ENCODE data around the gene ANTXR2.
"Not testable (repeated sequence)": the region's sequence is repeated elsewhere in the genome, so short reads cannot be mapped to it uniquely, and the experiment has no call there.

The ANTXR2 gene

DNA sequence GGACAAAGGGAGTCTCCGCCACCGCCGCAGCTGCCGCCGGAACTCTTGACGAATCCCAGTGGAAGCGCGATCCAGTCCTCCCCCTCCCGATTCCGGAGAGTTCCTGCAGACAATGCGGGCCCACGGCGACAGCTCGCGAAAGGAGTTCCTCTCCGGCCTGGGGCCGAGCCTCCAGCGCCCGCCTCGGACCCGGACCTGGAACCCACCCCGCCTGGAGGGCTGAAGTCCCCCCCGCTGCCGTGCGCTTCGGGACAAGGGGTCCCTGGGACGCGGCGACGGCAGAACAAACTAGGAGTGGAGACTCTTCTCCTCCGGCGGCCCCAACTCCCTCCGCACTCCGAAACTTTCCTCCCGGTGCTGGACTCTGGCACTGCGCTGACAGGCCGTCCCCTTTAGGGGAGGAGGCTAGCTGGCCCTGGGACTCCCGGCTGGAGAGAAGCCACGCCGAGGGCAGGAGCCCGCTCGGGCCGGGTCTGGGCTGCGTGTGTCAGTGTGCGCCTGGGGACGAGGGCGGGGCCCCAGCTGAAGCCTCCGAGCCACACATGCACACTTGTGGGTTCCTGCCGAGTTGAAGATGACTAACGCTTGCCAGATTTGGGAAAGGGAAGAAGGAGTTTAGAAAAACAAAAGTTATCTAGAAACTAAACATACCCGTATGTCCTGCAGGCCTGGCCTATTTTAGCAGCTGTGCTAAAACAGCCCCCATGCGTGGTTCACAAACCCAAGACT, at the start of gene ANTXR2:
Gene ANTXR2 (minus strand): TSS at position 486 of the 729 bp plus-strand sequence. CDS start 669 bp downstream, outside the sequence.
- no peaks in the 10 kb centered on the region for H3K27me3 ChIP-seq (replicated peaks)
- H3K36me3 ChIP-seq (replicated peaks): peaks cover 16% of the 10 kb centered on the region
- peak within 1 kb of the TSS; percentile 93 for H3K27ac ChIP-seq
- H3K4me3 ChIP-seq (ENCODE audit: low read depth, low read length): peak within 1 kb of the TSS; percentile 89
- in situ Hi-C loops (cut with HindIII; ENCODE audit: low pct_ligation_motif_present, low sequenced_read_pairs): no loop called here
- peak; percentile 98 for DNase-seq
- TF ChIP-seq, protein P1, sequence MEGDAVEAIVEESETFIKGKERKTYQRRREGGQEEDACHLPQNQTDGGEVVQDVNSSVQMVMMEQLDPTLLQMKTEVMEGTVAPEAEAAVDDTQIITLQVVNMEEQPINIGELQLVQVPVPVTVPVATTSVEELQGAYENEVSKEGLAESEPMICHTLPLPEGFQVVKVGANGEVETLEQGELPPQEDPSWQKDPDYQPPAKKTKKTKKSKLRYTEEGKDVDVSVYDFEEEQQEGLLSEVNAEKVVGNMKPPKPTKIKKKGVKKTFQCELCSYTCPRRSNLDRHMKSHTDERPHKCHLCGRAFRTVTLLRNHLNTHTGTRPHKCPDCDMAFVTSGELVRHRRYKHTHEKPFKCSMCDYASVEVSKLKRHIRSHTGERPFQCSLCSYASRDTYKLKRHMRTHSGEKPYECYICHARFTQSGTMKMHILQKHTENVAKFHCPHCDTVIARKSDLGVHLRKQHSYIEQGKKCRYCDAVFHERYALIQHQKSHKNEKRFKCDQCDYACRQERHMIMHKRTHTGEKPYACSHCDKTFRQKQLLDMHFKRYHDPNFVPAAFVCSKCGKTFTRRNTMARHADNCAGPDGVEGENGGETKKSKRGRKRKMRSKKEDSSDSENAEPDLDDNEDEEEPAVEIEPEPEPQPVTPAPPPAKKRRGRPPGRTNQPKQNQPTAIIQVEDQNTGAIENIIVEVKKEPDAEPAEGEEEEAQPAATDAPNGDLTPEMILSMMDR (IDR thresholded peaks at IDR 0.05; ENCODE audit: low read depth, low read length, missing control alignments): no peak

DNA sequence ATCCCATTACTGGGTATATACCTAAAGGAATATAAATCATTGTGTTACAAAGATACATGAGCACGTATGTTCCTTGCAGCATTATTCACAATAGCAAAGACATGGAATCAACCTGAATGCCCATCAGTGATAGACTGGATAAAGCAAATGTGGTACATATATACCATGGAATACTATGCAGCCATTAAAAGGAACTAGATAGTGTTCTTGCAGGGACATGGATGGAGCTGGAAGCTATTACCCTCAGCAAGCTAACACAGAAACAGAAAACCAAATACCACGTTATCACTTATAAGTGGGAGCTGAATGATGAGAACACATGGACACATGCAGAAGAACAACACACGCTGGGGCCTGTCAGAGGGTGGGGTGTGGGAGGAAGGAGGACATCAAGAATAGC, 48.8 kb upstream of the ANTXR2 start:
- in situ Hi-C loops (cut with HindIII; ENCODE audit: low pct_ligation_motif_present, low sequenced_read_pairs); H3K27me3 ChIP-seq (replicated peaks); H3K36me3 ChIP-seq (replicated peaks); H3K27ac ChIP-seq; DNase-seq; H3K4me3 ChIP-seq (ENCODE audit: low read depth, low read length): not testable (repeated sequence)

DNA sequence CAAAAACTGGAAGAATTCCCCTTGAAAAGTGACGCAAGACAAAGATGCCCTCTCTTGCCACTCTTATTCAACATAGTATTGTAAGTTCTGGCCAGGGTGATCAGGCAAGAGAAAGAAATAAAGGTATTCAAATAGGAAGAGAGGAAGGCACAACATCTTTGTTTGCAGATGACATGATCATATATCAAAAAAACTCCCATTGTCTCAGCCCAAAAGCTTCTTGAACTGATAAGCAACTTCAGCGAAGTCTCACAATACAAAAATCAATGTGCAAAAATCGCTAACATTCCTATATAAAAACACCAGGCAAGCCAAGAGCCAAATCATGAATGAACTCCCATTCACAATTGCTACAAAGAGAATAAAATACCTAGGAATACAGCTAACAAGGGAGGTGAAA, 46.6 kb upstream of the ANTXR2 start:
- in situ Hi-C loops (cut with HindIII; ENCODE audit: low pct_ligation_motif_present, low sequenced_read_pairs); DNase-seq; H3K27ac ChIP-seq; H3K4me3 ChIP-seq (ENCODE audit: low read depth, low read length); H3K36me3 ChIP-seq (replicated peaks); H3K27me3 ChIP-seq (replicated peaks): not testable (repeated sequence)

DNA sequence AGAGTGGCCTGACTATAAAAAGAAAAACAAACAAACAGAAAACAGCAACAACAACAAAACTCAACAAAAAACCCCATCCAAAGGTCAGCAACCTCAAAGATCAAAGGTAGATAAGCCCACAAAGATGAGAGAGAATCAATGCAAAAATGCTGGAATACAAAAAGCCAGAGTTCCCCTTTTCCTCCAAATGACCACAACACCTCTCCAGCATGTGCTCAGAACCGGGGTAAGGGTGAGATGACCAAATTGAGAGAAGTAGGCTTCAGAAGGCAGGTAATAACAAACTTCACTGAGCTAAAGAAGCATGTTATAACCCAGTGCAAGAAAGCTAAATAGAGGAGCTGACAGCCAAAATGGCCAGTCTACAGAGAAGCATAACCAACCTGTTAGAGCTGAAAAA, 43.5 kb upstream of the ANTXR2 start:
- no peaks in the 10 kb centered on the region for H3K27me3 ChIP-seq (replicated peaks)
- DNase-seq: no peak
- H3K36me3 ChIP-seq (replicated peaks): no peaks in the 10 kb centered on the region
- in situ Hi-C loops (cut with HindIII; ENCODE audit: low pct_ligation_motif_present, low sequenced_read_pairs): no loop called here
- TF ChIP-seq, protein P1 (IDR thresholded peaks at IDR 0.05; ENCODE audit: low read depth, low read length, missing control alignments): no peak
- H3K4me3 ChIP-seq (ENCODE audit: low read depth, low read length): no peak overlapping the region
- H3K27ac ChIP-seq: no peak overlapping the region

DNA sequence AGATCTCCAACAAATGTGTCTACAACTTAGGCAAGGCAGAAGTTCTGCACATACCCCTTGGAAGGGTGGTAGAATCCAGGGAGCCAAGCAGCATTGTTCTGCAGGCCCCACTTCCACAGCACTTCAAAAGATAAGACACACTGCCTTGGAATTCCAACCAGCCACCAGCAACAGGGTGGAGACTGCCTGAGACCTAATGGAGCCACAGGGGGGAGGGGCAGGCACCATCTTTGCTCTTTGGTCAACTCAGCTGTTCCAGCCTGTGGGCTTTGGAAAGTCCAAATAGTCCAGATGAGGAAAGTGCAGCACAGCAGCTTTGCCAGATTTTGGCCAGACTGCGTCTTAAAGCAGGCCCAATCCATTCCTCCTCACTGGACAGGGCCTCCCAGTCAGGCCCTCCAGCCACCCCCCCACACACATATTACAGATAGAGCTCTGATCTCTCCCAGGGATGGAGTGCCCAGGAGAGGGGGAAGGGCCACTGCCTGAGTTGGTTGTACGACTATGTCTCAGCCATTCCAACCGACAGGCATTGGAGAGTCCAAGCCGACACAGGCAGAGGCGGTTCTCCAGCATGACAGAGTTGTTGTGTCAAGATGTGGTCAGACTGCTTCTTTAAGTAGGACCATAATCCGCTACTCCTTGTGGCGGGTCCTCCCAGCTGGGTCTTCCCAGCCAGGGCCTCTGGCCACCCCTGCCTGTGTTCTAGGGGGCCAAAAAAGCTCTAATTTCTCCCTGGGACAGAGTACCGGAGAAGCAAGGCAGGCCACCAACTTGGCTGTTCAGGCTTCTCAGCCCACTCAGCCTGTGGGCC, 42.5 kb upstream of the ANTXR2 start:
- no peak overlapping the region for H3K4me3 ChIP-seq (ENCODE audit: low read depth, low read length)
- no peaks in the 10 kb centered on the region for H3K27me3 ChIP-seq (replicated peaks)
- no peak for DNase-seq
- in situ Hi-C loops (cut with HindIII; ENCODE audit: low pct_ligation_motif_present, low sequenced_read_pairs): no loop called here
- H3K36me3 ChIP-seq (replicated peaks): no peaks in the 10 kb centered on the region
- H3K27ac ChIP-seq: no peak overlapping the region
- TF ChIP-seq, protein P1 (IDR thresholded peaks at IDR 0.05; ENCODE audit: low read depth, low read length, missing control alignments): no peak

DNA sequence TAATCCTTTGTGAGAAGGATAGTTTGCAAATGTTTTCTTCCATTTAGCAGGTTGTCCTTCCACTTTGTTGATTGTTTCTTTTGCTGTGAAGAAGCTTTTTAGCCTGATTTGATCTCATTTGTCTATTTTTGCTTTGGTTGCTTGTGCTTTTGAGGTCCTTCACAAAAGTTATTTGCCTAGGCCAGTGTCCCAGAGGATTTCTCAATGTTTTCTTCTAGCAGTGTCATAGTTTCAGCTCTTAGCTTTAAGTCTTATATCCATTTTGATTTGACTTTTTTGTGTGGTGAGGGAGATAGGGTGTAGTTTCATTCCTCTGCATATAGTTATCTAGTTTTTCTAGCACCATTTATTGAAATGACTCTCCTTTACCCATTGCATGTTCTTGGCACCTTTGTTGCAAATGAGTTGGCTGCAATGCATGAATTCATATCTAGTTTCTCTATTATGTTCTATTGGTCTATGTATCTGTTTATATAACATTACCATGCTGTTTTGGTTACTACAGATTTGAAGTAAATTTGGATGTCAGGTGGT, 41.8 kb upstream of the ANTXR2 start:
- Histone ChIP-seq H3K27me3 (replicated peaks) (no peaks in the 10 kb centered on the region), H3K27ac (no peak overlapping the region), H3K4me3 (ENCODE audit: low read depth, low read length) (no peak overlapping the region), H3K36me3 (replicated peaks) (no peaks in the 10 kb centered on the region)
- TF ChIP-seq, protein P1 (IDR thresholded peaks at IDR 0.05; ENCODE audit: low read depth, low read length, missing control alignments): no peak
- in situ Hi-C loops (cut with HindIII; ENCODE audit: low pct_ligation_motif_present, low sequenced_read_pairs): no loop called here
- no peak for DNase-seq
